Activated naive CD8-positive, alpha-beta T cell treated with anti-CD3 and anti-CD28 coated beads, Interleukin-2, amount 10 ng/mL, durations not matched to agents 7 days and 5 days (primary cell): ENCODE results near the gene CDY1B. TPM values are rescaled to one million over a fixed set of nuclear protein-coding genes. Genes with fewer than 3 reads are reported as not detected.
"Not testable (repeated sequence)": the region's sequence is repeated elsewhere in the genome, so short reads cannot be mapped to it uniquely, and the experiment has no call there.

Source experiments
- ATAC-seq: fragments of 150-1000 bp; cut with Tn5 transposase; one replicate; pipeline ENCODE4 v1.10.0; 2021; ENCODE audit warnings: low read depth, moderate library complexity
- POLR2A ChIA-PET: fragments of 350-600 bp; sonication (Branson Sonifier 250); formaldehyde crosslinking; loops from one replicate; lab custom pipeline; 2021; ENCODE audit warnings: antibody characterized with exemption; lab: Charles Lee
- DNase-seq: peaks from one replicate; pipeline ENCODE4 v3.0.0; 2021
- H3K27ac Mint-ChIP-seq: one replicate; pipeline ENCODE4 v1.8.0; 2022; ENCODE audit warnings: mild to moderate bottlenecking, mixed read lengths
- H3K27me3 Mint-ChIP-seq: one replicate; pipeline ENCODE4 v1.8.0; 2022; ENCODE audit warnings: mild to moderate bottlenecking, moderate library complexity, mixed read lengths
- H3K36me3 Mint-ChIP-seq: one replicate; pipeline ENCODE4 v1.8.0; 2021; ENCODE audit warnings: mild to moderate bottlenecking, mixed read lengths
- H3K4me1 Mint-ChIP-seq: one replicate; pipeline ENCODE4 v1.8.0; 2021; ENCODE audit warnings: mixed read lengths
- H3K4me3 Mint-ChIP-seq: one replicate; pipeline ENCODE4 v1.8.0; 2022; ENCODE audit warnings: mild to moderate bottlenecking, moderate library complexity, mixed read lengths
- H3K9me3 Mint-ChIP-seq: one replicate; pipeline ENCODE4 v1.8.0; 2021; ENCODE audit warnings: mixed read lengths
- total RNA-seq, 2 experiments: library from RNA; stranded (reverse); gene quantifications; one replicate each; pipeline ENCODE4 v1.2.3, GENCODE V29; 2021

CDY1B gene
- total RNA-seq: not detected

- H3K4me3 Mint-ChIP-seq, H3K4me1 Mint-ChIP-seq, POLR2A ChIA-PET: not testable (repeated sequence)
Observed at GRCh38 chrY:24047919-24048318, at the start of gene CDY1B. Gene CDY1B, minus strand, starts transcription at chrY:24048019. Its CDS starts 331 bp downstream, at chrY:24047688.

GRCh38 chrY:24049525-24049924 lies 1.7 kb upstream of the CDY1B start:
- POLR2A ChIA-PET, H3K27ac Mint-ChIP-seq, H3K27me3 Mint-ChIP-seq, H3K9me3 Mint-ChIP-seq, DNase-seq, H3K4me3 Mint-ChIP-seq, ATAC-seq, H3K4me1 Mint-ChIP-seq, H3K36me3 Mint-ChIP-seq: not testable (repeated sequence)

More at GRCh38 chrY:24047919-24048318, at the start of gene CDY1B:
- H3K36me3 Mint-ChIP-seq, H3K27me3 Mint-ChIP-seq, H3K9me3 Mint-ChIP-seq, H3K27ac Mint-ChIP-seq, DNase-seq, ATAC-seq: not testable (repeated sequence)

- H3K27ac Mint-ChIP-seq, POLR2A ChIA-PET, DNase-seq, ATAC-seq, H3K36me3 Mint-ChIP-seq, H3K4me3 Mint-ChIP-seq, H3K9me3 Mint-ChIP-seq, H3K27me3 Mint-ChIP-seq, H3K4me1 Mint-ChIP-seq: not testable (repeated sequence)
Observed at GRCh38 chrY:24043209-24043608, 4.6 kb downstream of the CDY1B start.

GRCh38 chrY:24039008-24039718 lies 8.7 kb downstream of the CDY1B start:
- H3K4me1 Mint-ChIP-seq, DNase-seq, POLR2A ChIA-PET, H3K27me3 Mint-ChIP-seq, ATAC-seq, H3K27ac Mint-ChIP-seq, H3K4me3 Mint-ChIP-seq, H3K36me3 Mint-ChIP-seq, H3K9me3 Mint-ChIP-seq: not testable (repeated sequence)

- POLR2A ChIA-PET, H3K27ac Mint-ChIP-seq, DNase-seq, H3K4me1 Mint-ChIP-seq, H3K4me3 Mint-ChIP-seq, H3K27me3 Mint-ChIP-seq, H3K9me3 Mint-ChIP-seq, H3K36me3 Mint-ChIP-seq, ATAC-seq: not testable (repeated sequence)
Observed at GRCh38 chrY:24026212-24027103, 21.4 kb downstream of the CDY1B start.
